AG04450 (cell line): Measurements from ENCODE around the gene LPIN3. TPM values are rescaled to one million over a fixed set of nuclear protein-coding genes. Genes with fewer than 3 reads are reported as not detected.

Experiments used
- CTCF ChIA-PET: fragments of 300-600, 350-600 bp; formaldehyde crosslinking; extraction: SDS; loops from one replicate; lab custom pipeline; 2022; ENCODE audit warnings: antibody characterized with exemption, inconsistent platforms; lab: Charles Lee
- POLR2A ChIA-PET: fragments of 350-600 bp; formaldehyde crosslinking; extraction: SDS; loops from one replicate; lab custom pipeline; 2021; ENCODE audit warnings: antibody characterized with exemption, inconsistent platforms; lab: Yijun Ruan, JAX
- DNase-seq: peaks from one replicate; pipeline ENCODE4 v3.0.0-alpha.2; 2011; ENCODE audit warnings: low read depth, low spot score
- H3K27ac ChIP-seq: one replicate; pipeline ENCODE4 v1.5.1; 2012; ENCODE audit warnings: low read depth, low read length, control low read depth
- H3K27me3 ChIP-seq: one replicate; pipeline ENCODE4 v1.6.0; 2012; ENCODE audit warnings: low read length; ENCODE audit not compliant: control insufficient read depth, insufficient read depth
- H3K4me3 ChIP-seq: 2 replicates; pipeline ENCODE4 v1.5.1; 2011; ENCODE audit warnings: mild to moderate bottlenecking, low read depth, low read length, control low read depth
- H3K9me3 ChIP-seq: 2 replicates; pipeline ENCODE4 v1.5.1; 2012; ENCODE audit warnings: low read length; ENCODE audit not compliant: control insufficient read depth, insufficient read depth
- CTCF ChIP-seq: IDR thresholded peaks from 2 replicates; pipeline ENCODE4 v1.5.1; 2011; ENCODE audit warnings: low read depth, low read length, control low read depth, inconsistent platforms
- polyA minus RNA-seq: library from RNA; depleted of rRNA, polyadenylated mRNA; stranded (reverse); fragments of >200 nt; gene quantifications from 2 replicates; pipeline ENCODE4 v1.2.3, GENCODE V29; 2011; rRNA and poly(A)+ RNA removed
- polyA plus RNA-seq: library from polyadenylated mRNA; depleted of rRNA; stranded (reverse); fragments of >200 nt; gene quantifications from 2 replicates; pipeline ENCODE4 v1.2.3, GENCODE V29; 2011; rRNA removed

Gene LPIN3, protein sequence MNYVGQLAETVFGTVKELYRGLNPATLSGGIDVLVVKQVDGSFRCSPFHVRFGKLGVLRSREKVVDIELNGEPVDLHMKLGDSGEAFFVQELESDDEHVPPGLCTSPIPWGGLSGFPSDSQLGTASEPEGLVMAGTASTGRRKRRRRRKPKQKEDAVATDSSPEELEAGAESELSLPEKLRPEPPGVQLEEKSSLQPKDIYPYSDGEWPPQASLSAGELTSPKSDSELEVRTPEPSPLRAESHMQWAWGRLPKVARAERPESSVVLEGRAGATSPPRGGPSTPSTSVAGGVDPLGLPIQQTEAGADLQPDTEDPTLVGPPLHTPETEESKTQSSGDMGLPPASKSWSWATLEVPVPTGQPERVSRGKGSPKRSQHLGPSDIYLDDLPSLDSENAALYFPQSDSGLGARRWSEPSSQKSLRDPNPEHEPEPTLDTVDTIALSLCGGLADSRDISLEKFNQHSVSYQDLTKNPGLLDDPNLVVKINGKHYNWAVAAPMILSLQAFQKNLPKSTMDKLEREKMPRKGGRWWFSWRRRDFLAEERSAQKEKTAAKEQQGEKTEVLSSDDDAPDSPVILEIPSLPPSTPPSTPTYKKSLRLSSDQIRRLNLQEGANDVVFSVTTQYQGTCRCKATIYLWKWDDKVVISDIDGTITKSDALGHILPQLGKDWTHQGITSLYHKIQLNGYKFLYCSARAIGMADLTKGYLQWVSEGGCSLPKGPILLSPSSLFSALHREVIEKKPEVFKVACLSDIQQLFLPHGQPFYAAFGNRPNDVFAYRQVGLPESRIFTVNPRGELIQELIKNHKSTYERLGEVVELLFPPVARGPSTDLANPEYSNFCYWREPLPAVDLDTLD
- polyA plus RNA-seq: 1.2 and 2.0 TPM in 2 replicates
- polyA minus RNA-seq: 4.0 and 4.2 TPM in 2 replicates

DNA sequence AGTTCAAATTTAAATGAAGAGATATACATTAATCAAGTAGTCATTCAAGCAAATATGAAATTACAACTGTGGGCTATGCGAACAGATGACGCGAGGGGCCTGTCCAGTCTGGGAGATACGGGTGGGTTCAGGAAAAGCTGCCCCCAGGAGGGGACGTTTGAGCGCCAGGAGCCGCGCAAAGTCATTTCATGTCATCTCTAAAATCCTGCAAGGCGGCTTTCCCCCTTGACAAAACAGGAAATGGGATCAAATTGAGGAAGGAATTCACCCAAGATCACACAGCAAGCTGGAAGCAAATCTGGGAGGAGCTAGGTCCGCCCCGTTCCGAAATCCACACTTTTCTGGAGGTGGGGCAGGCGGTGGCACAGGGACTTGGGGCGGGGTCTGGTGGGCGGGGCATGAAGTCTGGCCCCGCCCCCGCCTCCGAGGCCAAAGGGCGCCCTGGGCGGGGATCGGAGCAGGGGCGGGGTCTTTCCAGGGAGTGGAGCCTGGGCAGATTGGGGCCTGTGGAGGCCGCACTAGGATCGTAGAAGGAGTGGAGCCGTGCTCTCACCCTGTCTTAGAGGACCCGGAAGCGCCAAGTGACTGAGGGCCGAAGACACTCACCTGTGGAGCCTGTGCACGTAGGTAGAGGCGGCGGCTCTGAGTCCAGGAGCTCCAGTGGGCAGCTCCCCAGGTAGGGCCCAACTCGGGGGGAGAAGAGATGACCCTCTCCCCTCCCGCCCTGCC lies at the start of gene LPIN3:
TSS of gene LPIN3 (plus strand) at position 495 of the 729 bp plus-strand sequence. CDS start 4,983 bp downstream, outside the sequence.
- H3K27ac ChIP-seq: peak within 1 kb of the TSS; percentile 47
- H3K27me3 ChIP-seq: no peaks in the 10 kb centered on the region
- ChIA-PET CTCF (interaction anchor here (0.6 to 6.7 kb wide), 36 partner anchors 8 to 888 kb away, joined by 3 to 170 read pairs (median 4); no protein-coding TSS in a partner anchor), POLR2A (interaction anchor here (0.7 to 1.9 kb wide), 4 partner anchors 11 to 206 kb away, joined by 4 to 7 read pairs (median 5); no protein-coding TSS in a partner anchor)
- peak within 1 kb of the TSS; percentile 49 for H3K4me3 ChIP-seq
- no peak for TF ChIP-seq CTCF
- no peaks in the 10 kb centered on the region; the same call in 1 of the 2 replicates for H3K9me3 ChIP-seq
- no peak for DNase-seq

- POLR2A ChIA-PET: interaction anchor here (1.0 kb wide), 1 partner anchor 22 kb away, joined by 3 read pairs; no protein-coding TSS in a partner anchor
- Histone ChIP-seq H3K27ac (peak overlapping the region; percentile 4), H3K27me3 (no peaks in the 10 kb centered on the region), H3K4me3 (no peak overlapping the region), H3K9me3 (no peaks in the 10 kb centered on the region; the same call in 1 of the 2 replicates)
- no peak for DNase-seq
- TF ChIP-seq CTCF: no peak
- CTCF ChIA-PET: interaction anchor here (0.6 to 1.4 kb wide), 6 partner anchors 9 to 121 kb away, joined by 3 to 4 read pairs (median 3); no protein-coding TSS in a partner anchor
These were observed 47.2 kb upstream of the LPIN3 start for GRCh38 chr20:41293269-41294037.

DNA sequence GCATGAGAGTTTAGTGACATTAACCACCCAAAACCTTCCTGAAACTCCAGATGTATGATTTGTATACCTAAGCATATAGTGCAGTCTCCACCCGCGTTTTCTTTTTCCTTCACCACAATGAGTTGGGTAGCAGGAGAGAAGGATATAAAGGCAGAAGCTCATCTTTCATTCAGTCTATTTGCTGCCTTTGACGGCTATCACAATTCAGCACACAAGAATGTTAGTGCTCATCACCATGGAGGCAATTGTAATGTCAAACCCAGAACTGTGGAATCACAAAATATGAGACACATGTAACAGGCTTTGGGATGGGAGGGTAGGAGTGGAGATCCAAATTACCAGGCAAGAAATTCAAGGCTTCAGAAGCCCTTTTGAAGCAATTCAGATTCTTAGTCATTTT lies 40.7 kb upstream of the LPIN3 start:
- CTCF ChIA-PET: no interaction called here

More for the DNA sequence above, 40.7 kb upstream of the LPIN3 start:
- no peak for DNase-seq
- TF ChIP-seq CTCF: no peak
- Histone ChIP-seq H3K9me3 (no peaks in the 10 kb centered on the region; the same call in 1 of the 2 replicates), H3K27me3 (no peaks in the 10 kb centered on the region), H3K4me3 (no peak overlapping the region), H3K27ac (no peak overlapping the region)
- POLR2A ChIA-PET: no interaction called here
